ENCODE data around the gene UGGT1. TPM values are rescaled to one million over a fixed set of nuclear protein-coding genes. Genes with fewer than 3 reads are reported as not detected.

Gene UGGT1
- polyA plus RNA-seq, 1 of the 3 experiments (the other 2 are of a cell fraction): 20.0 TPM

DNA sequence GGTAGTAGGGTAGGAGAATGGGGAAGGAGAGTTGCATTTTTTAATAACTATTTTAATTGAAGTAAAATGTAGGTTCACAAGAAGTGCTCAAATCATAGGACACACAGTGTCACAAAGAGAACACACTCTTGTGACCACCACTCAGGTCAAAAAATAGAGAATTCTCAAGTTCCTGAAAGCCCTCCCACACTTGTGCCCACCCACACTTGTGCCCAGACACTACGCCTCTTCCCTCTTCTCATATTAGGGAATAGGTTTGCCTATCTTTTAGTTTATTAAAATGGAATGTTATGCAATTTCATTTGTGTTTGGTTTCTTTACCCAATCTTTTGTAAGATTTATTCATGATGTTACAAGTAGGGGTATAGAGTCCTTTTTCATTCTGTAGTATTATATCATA, 67.2 kb downstream of the UGGT1 start (continued):
- TF ChIP-seq EP300 (IDR thresholded peaks at IDR 0.05; ENCODE audit: borderline replicate concordance in 1 of 2, low read depth in 1 of 2, low read length in 1 of 2): no peak

- Histone ChIP-seq H3K4me2 (no peak overlapping the region), H3K4me1 (ENCODE audit: control insufficient read depth in 1 of 2, insufficient read depth in 2 of 2, low read depth in 1 of 2, low read length in 1 of 2) (peaks cover 0 to 20% of the 10 kb centered on the region in 2 experiments; a peak in 2 of 4 replicates), H3K9me3 (no peaks in the 10 kb centered on the region), H3F3A (replicated peaks; ENCODE audit: insufficient read depth) (no peaks in the 10 kb centered on the region), H3K79me2 (ENCODE audit: insufficient read depth) (no peaks in the 10 kb centered on the region; the same call in 1 of the 2 replicates), H3K27ac (ENCODE audit: low read depth in 2 of 2, low read length in 1 of 2) (no peak overlapping the region), H3K36me3 (replicated peaks in 1 of 2; ENCODE audit: control insufficient read depth in 1 of 2, insufficient read depth in 2 of 2, low read length in 1 of 2) (peaks cover 62 to 73% of the 10 kb centered on the region in 2 experiments), H3K27me3 (ENCODE audit: insufficient read depth) (no peaks in the 10 kb centered on the region), H3K9ac (no peak overlapping the region), H3K4me3 (ENCODE audit: low read depth in 2 of 2, low read length in 1 of 2) (no peak overlapping the region), H3K9me2 (no peaks in the 10 kb centered on the region), H2AFZ (ENCODE audit: low read depth) (no peak overlapping the region), H4K20me1 (ENCODE audit: insufficient read depth) (no peaks in the 10 kb centered on the region)
- WGBS (ENCODE audit: low lambda C conversion rate): 96% methylated on average over 7 of the region's 7 CpGs
- no peak for TF ChIP-seq CHD2 (IDR thresholded peaks at IDR 0.05; ENCODE audit: low read length, partially characterized antibody)
- no peak for TF ChIP-seq FOSL2 (IDR thresholded peaks at IDR 0.05; ENCODE audit: borderline replicate concordance, low read depth)
- TF ChIP-seq REST (IDR thresholded peaks at IDR 0.05; ENCODE audit: low read depth, low read length): no peak
- TF ChIP-seq, protein P1, sequence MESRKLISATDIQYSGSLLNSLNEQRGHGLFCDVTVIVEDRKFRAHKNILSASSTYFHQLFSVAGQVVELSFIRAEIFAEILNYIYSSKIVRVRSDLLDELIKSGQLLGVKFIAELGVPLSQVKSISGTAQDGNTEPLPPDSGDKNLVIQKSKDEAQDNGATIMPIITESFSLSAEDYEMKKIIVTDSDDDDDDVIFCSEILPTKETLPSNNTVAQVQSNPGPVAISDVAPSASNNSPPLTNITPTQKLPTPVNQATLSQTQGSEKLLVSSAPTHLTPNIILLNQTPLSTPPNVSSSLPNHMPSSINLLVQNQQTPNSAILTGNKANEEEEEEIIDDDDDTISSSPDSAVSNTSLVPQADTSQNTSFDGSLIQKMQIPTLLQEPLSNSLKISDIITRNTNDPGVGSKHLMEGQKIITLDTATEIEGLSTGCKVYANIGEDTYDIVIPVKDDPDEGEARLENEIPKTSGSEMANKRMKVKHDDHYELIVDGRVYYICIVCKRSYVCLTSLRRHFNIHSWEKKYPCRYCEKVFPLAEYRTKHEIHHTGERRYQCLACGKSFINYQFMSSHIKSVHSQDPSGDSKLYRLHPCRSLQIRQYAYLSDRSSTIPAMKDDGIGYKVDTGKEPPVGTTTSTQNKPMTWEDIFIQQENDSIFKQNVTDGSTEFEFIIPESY (IDR thresholded peaks at IDR 0.05; ENCODE audit: borderline replicate concordance, low read depth): no peak
- no peak for TF ChIP-seq POLR2AphosphoS5 (IDR thresholded peaks at IDR 0.05; ENCODE audit: low read depth, low read length)
- TF ChIP-seq GABPA (IDR thresholded peaks at IDR 0.05; ENCODE audit: low read depth): no peak
- TF ChIP-seq, protein P2, sequence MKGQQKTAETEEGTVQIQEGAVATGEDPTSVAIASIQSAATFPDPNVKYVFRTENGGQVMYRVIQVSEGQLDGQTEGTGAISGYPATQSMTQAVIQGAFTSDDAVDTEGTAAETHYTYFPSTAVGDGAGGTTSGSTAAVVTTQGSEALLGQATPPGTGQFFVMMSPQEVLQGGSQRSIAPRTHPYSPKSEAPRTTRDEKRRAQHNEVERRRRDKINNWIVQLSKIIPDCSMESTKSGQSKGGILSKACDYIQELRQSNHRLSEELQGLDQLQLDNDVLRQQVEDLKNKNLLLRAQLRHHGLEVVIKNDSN (IDR thresholded peaks at IDR 0.05; ENCODE audit: borderline replicate concordance, low read depth): no peak
- no peak for TF ChIP-seq RXRA (IDR thresholded peaks at IDR 0.05; ENCODE audit: borderline replicate concordance, low read depth)
- TF ChIP-seq YY1 (IDR thresholded peaks at IDR 0.05; ENCODE audit: low read depth): no peak
- ChIA-PET CTCF (interaction anchor here (1.4 to 1.7 kb wide), 2 partner anchors 15 to 20 kb away, joined by 3 to 4 read pairs; no protein-coding TSS in a partner anchor), POLR2A (no interaction called here)
- no peak for DNase-seq
Measured at GRCh38 chr2:128159437-128159836, 68.4 kb downstream of the UGGT1 start.
